Breast epithelium (tissue), 3 donors: Measurements from ENCODE around the gene CCDC86.

ENCODE experiments used
- POLR2A ChIP-seq: fragments of 450-650 bp; IDR thresholded peaks from one replicate; pipeline ENCODE4 v1.6.1; 2016; ENCODE audit warnings: antibody characterized with exemption, mild to moderate bottlenecking, moderate library complexity
- POLR2AphosphoS5 ChIP-seq, 3 donors: sonication (generic); formaldehyde crosslinking; IDR thresholded peaks; one replicate each; pipeline ENCODE4 v1.6.1; 2017; ENCODE audit warnings: antibody characterized with exemption in 3 of 3
- TF ChIP-seq, protein P1 (sequence below), 3 donors: fragments of 450-650 bp; IDR thresholded peaks; one replicate each; pipeline ENCODE4 v1.5.1; 2016 to 2017; ENCODE audit warnings: antibody characterized with exemption in 3 of 3, mild to moderate bottlenecking in 3 of 3, moderate library complexity in 3 of 3

DNA sequence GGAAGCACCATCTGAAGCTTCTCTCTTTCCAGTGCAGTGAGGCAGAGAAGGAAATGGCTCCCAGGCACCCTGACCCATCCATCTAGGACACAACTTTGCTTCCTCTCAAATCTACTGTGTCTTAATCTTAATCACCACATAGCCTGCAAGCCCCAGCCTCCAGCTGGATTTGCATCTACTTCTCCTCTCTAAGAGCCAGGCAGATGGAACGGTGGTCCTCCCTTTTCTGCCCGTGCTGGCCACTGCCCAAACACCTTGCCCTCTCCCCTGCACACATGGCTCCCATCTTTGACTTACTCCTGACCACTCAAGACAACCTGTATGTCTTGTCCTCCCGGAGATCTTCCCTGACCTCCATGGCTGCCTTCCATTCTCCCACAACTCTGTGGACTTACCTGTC is 49.4 kb upstream of the CCDC86 start:
- TF ChIP-seq, protein P1, sequence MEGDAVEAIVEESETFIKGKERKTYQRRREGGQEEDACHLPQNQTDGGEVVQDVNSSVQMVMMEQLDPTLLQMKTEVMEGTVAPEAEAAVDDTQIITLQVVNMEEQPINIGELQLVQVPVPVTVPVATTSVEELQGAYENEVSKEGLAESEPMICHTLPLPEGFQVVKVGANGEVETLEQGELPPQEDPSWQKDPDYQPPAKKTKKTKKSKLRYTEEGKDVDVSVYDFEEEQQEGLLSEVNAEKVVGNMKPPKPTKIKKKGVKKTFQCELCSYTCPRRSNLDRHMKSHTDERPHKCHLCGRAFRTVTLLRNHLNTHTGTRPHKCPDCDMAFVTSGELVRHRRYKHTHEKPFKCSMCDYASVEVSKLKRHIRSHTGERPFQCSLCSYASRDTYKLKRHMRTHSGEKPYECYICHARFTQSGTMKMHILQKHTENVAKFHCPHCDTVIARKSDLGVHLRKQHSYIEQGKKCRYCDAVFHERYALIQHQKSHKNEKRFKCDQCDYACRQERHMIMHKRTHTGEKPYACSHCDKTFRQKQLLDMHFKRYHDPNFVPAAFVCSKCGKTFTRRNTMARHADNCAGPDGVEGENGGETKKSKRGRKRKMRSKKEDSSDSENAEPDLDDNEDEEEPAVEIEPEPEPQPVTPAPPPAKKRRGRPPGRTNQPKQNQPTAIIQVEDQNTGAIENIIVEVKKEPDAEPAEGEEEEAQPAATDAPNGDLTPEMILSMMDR (IDR thresholded peaks at IDR 0.05), result no peak
- TF ChIP-seq POLR2AphosphoS5 (IDR thresholded peaks at IDR 0.05) (no peak), POLR2A (no peak)
